HUES64 (cell line): ENCODE results near the gene SMIM26.
A peak's percentile ranks its signal among the peaks of the same experiment; 100 is the strongest.

Experiments
- H3K27ac ChIP-seq: 2 replicates; pipeline ENCODE4 v1.7.0; 2013; ENCODE audit warnings: low read depth, low read length, inconsistent platforms
- H3K27me3 ChIP-seq: 2 replicates; pipeline ENCODE4 v1.6.1; 2013; ENCODE audit warnings: mild to moderate bottlenecking, low read length; ENCODE audit not compliant: insufficient read depth
- H3K36me3 ChIP-seq: 2 replicates; pipeline ENCODE4 v1.6.1; 2013; ENCODE audit warnings: mild to moderate bottlenecking, low read length; ENCODE audit not compliant: insufficient read depth
- H3K4me1 ChIP-seq: 2 replicates; pipeline ENCODE4 v1.6.1; 2013; ENCODE audit warnings: mild to moderate bottlenecking, low read length, moderate library complexity; ENCODE audit not compliant: insufficient read depth
- H3K4me3 ChIP-seq: 2 replicates; pipeline ENCODE4 v1.5.1; 2013; ENCODE audit warnings: mild to moderate bottlenecking, low read length, moderate library complexity
- H3K9ac ChIP-seq: 2 replicates; pipeline ENCODE4 v1.6.1; 2013; ENCODE audit warnings: mild to moderate bottlenecking, low read depth, low read length
- H3K9me3 ChIP-seq: 2 replicates; pipeline ENCODE4 v1.6.1; 2013; ENCODE audit warnings: low read depth, low read length; ENCODE audit not compliant: insufficient read depth
- WGBS: fragments of 150-250, 120-280 bp; methylation state at CpG from one replicate; pipeline ENCODE4 v1.1.7; 2013; ENCODE audit warnings: missing lambda C conversion rate; 5-methylcytosine and 5-hydroxymethylcytosine counted together

The SMIM26 gene

DNA sequence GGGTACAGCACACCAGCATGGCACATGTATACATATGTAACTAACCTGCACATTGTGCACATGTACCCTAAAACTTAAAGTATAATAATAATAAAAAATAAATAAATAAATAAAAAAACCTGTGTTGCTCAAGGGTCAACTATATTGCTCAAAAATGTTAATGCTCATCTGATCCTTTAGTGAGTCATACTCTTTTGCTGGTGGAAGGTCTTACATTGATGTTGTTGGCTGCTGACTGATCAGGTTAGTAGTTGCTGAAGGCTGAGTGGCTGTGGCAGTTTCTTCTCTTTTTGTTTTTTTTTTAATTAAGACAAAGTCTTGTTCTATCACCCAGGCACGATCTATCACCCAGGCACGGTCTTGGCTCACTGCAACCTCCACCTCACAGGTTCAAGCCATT lies 29.6 kb upstream of the SMIM26 start:
- no peak overlapping the region for H3K4me3 ChIP-seq
- no peak overlapping the region for H3K9ac ChIP-seq
- peaks cover 78% of the 10 kb centered on the region for H3K36me3 ChIP-seq

DNA sequence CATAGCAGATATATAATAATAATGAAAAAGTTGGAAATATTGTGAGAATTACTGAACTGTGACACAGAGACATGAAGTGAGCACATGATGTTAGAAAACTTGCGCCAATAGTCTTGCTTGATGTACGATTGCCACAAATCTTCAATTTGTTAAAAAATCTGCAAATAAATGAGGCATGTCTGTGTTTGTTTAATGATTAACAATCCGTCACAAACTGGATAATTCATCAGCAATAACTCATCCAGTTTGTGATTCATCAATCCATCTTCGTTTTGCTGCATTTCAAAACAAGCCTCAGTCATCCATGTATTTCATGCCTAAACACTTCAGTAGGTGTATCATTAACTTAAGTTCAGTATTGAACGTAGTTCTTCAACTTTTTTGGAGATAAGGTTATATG lies 25.5 kb upstream of the SMIM26 start:
- Histone ChIP-seq H3K27me3 (no peaks in the 10 kb centered on the region), H3K36me3 (peaks cover 81% of the 10 kb centered on the region), H3K9ac (no peak overlapping the region), H3K27ac (no peak overlapping the region), H3K9me3 (no peaks in the 10 kb centered on the region), H3K4me1 (no peaks in the 10 kb centered on the region), H3K4me3 (no peak overlapping the region)
- WGBS: 93% methylated on average over 5 of the region's 5 CpGs

More for the DNA sequence above, 29.6 kb upstream of the SMIM26 start:
- no peaks in the 10 kb centered on the region for H3K27me3 ChIP-seq
- WGBS: 90% methylated on average over 2 of the region's 2 CpGs
- H3K27ac ChIP-seq: no peak overlapping the region
- H3K9me3 ChIP-seq: no peaks in the 10 kb centered on the region
- no peaks in the 10 kb centered on the region for H3K4me1 ChIP-seq

DNA sequence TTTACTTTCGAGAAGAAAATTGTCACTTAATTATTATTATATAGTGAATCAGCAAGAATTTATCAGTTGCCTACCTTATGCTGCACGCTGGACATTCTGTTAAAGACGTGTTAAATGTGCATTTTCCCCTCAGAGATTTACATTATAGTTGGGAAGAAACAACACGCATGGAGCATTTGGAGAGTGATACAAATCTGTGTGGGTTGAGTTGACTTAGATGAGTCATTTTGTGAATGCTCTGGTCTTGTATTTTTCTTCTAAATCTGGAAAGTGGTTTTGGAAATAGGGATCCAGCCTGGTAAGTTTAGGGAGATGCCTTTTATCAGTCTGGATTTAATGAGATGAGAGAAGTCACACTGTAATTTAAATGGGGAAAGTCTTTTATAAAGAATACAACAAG lies 24.0 kb upstream of the SMIM26 start:
- H3K9me3 ChIP-seq: no peaks in the 10 kb centered on the region
- no peak overlapping the region for H3K4me3 ChIP-seq
- H3K27ac ChIP-seq: no peak overlapping the region
- H3K4me1 ChIP-seq: no peaks in the 10 kb centered on the region
- no peaks in the 10 kb centered on the region for H3K27me3 ChIP-seq
- peaks cover 86% of the 10 kb centered on the region for H3K36me3 ChIP-seq
- 91% methylated on average over 3 of the region's 4 CpGs for WGBS
- no peak overlapping the region for H3K9ac ChIP-seq

- no peaks in the 10 kb centered on the region for H3K27me3 ChIP-seq
- 96% methylated on average over 7 of the region's 7 CpGs for WGBS
- H3K4me3 ChIP-seq: no peak overlapping the region
- H3K27ac ChIP-seq: no peak overlapping the region
- no peaks in the 10 kb centered on the region for H3K4me1 ChIP-seq
- no peak overlapping the region for H3K9ac ChIP-seq
- no peaks in the 10 kb centered on the region for H3K9me3 ChIP-seq
- H3K36me3 ChIP-seq: peaks cover 88% of the 10 kb centered on the region
Measured at GRCh38 chr20:18543932-18544331, 23.3 kb upstream of the SMIM26 start.

GRCh38 chr20:18545566-18545965 lies 21.7 kb upstream of the SMIM26 start:
- Histone ChIP-seq H3K27me3 (no peaks in the 10 kb centered on the region), H3K4me3 (no peak overlapping the region), H3K9ac (no peak overlapping the region), H3K36me3 (peaks cover 93% of the 10 kb centered on the region), H3K27ac (no peak overlapping the region), H3K9me3 (no peaks in the 10 kb centered on the region), H3K4me1 (no peaks in the 10 kb centered on the region)
- WGBS: 100% methylated on average over 1 of the region's 1 CpG

- H3K27me3 ChIP-seq: no peaks in the 10 kb centered on the region
- 97% methylated on average over 3 of the region's 3 CpGs for WGBS
- no peak overlapping the region for H3K4me3 ChIP-seq
- no peaks in the 10 kb centered on the region for H3K9me3 ChIP-seq
- H3K36me3 ChIP-seq: peaks cover 91% of the 10 kb centered on the region
- H3K9ac ChIP-seq: no peak overlapping the region
- H3K4me1 ChIP-seq: no peaks in the 10 kb centered on the region
- H3K27ac ChIP-seq: no peak overlapping the region
Measured at GRCh38 chr20:18548465-18548864, 18.8 kb upstream of the SMIM26 start.

DNA sequence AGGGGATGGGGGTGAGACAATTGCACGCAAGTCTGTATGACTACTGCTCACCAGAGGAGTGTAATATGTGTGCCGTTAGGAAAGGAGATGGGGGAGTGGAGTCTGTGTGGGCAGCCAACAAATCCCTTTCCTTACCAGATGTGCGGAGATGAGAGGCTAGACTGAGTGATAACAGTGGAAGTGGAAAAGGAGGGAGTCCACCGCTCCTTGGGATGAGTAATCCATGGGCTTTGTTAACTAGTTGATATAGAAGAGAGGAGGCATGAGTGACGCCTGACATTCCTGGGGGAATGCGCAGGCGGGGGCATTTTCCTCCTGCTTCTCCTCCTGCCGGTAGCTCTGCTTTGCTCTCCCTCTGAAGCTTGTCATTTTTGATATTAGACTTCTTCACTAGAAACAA lies 13.5 kb upstream of the SMIM26 start:
- no peaks in the 10 kb centered on the region for H3K27me3 ChIP-seq
- H3K9ac ChIP-seq: no peak overlapping the region
- WGBS: 94% methylated on average over 8 of the region's 8 CpGs
- H3K36me3 ChIP-seq: peaks cover 85% of the 10 kb centered on the region
- H3K27ac ChIP-seq: no peak overlapping the region
- H3K4me3 ChIP-seq: no peak overlapping the region
- H3K9me3 ChIP-seq: no peaks in the 10 kb centered on the region
- no peaks in the 10 kb centered on the region for H3K4me1 ChIP-seq

- Histone ChIP-seq H3K9me3 (no peaks in the 10 kb centered on the region), H3K27me3 (no peaks in the 10 kb centered on the region), H3K27ac (peak overlapping the region; percentile 79), H3K4me3 (peak overlapping the region; percentile 86), H3K36me3 (peaks cover 25% of the 10 kb centered on the region), H3K9ac (peak overlapping the region; percentile 87), H3K4me1 (no peaks in the 10 kb centered on the region; the same call in 1 of the 2 replicates)
- WGBS: 7% methylated on average over 6 of the region's 6 CpGs
Measured at GRCh38 chr20:18567739-18568091, 483 bp downstream of the SMIM26 start.

DNA sequence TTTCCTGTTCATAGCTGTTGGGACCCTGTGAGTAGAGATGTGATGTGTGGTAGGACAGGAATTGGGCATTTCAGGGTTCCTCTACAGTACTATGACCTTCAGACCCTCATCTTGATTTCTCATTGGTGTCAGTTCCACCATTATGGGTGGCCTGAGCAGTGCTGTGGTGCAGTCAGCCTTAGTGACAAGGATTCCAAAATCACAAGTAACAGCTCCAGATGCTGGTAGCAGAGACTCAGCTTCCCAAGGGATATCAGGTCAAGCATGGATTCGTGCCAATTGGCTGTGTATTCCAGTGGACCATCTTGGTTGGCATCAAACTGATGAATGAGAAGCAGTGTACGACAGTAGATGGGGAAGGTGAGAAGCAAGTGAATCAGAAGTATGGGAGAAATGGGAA lies 3.8 kb downstream of the SMIM26 start:
- H3K4me3 ChIP-seq: no peak overlapping the region
- H3K36me3 ChIP-seq: peaks cover 21% of the 10 kb centered on the region
- no peaks in the 10 kb centered on the region for H3K27me3 ChIP-seq
- H3K27ac ChIP-seq: no peak overlapping the region
- H3K9me3 ChIP-seq: no peaks in the 10 kb centered on the region
- WGBS: 97% methylated on average over 2 of the region's 2 CpGs
- H3K4me1 ChIP-seq: no peaks in the 10 kb centered on the region; the same call in 1 of the 2 replicates
- no peak overlapping the region for H3K9ac ChIP-seq

DNA sequence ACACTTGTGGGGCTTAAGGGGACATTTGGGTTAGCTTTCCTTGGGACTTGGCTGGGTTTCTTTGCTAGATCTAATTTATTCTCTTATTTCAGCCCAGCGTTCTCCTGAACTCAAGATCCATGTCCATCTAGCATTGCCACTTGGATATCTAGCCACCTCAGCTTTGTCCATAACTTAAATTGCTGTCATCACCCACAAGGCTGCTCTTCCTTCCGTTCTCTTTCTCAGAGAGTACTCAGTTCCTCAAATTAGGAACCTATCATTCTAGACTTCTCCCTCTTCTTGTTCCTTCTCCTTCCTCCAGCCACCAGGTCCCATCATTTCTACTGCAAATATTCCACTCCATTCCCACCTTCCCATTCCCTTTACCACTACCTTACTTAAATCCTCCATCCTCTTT lies 4.3 kb downstream of the SMIM26 start:
- no peaks in the 10 kb centered on the region for H3K9me3 ChIP-seq
- no peak overlapping the region for H3K4me3 ChIP-seq
- H3K27ac ChIP-seq: no peak overlapping the region
- H3K9ac ChIP-seq: no peak overlapping the region
- 91% methylated on average over 2 of the region's 2 CpGs for WGBS
- H3K27me3 ChIP-seq: no peaks in the 10 kb centered on the region
- no peaks in the 10 kb centered on the region; the same call in 1 of the 2 replicates for H3K4me1 ChIP-seq
- H3K36me3 ChIP-seq: peaks cover 21% of the 10 kb centered on the region

- 94% methylated on average over 6 of the region's 6 CpGs for WGBS
- Histone ChIP-seq H3K36me3 (no peaks in the 10 kb centered on the region), H3K9ac (no peak overlapping the region; the same call in 1 of the 2 replicates), H3K27me3 (no peaks in the 10 kb centered on the region), H3K27ac (no peak overlapping the region), H3K4me1 (no peaks in the 10 kb centered on the region), H3K9me3 (no peaks in the 10 kb centered on the region), H3K4me3 (no peak overlapping the region)
Measured at GRCh38 chr20:18577942-18578341, 10.7 kb downstream of the SMIM26 start.

DNA sequence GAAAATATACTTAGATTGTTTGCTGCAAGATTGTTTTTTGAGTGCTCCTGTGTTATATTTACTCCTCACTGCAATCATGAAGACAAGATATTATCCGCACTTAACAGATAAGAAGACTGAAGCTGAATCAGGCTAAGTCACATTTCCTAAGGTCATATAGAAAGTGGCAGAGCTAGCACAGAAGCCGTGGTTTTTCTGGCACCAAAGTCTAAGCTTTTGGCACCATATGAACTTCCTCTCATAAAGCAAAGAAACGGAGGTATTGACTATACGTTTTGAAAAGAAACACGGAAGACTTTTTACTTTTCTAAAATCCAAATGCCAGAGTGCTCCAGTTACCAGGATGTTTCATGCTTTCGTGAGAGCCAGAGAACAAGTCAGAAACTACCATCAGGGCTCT lies 11.3 kb downstream of the SMIM26 start:
- 95% methylated on average over 6 of the region's 6 CpGs for WGBS

More for the DNA sequence above, 11.3 kb downstream of the SMIM26 start:
- no peak overlapping the region for H3K4me3 ChIP-seq
- H3K27me3 ChIP-seq: no peaks in the 10 kb centered on the region
- no peaks in the 10 kb centered on the region for H3K36me3 ChIP-seq
- no peaks in the 10 kb centered on the region for H3K4me1 ChIP-seq
- no peak overlapping the region for H3K9ac ChIP-seq
- H3K9me3 ChIP-seq: no peaks in the 10 kb centered on the region
- H3K27ac ChIP-seq: no peak overlapping the region
